Measurements from ENCODE around the gene SNRPD3. TPM values are rescaled to one million over a fixed set of nuclear protein-coding genes. Genes with fewer than 3 reads are reported as not detected.
A peak's percentile ranks its signal among the peaks of the same experiment; 100 is the strongest.
"Not testable (repeated sequence)": the region's sequence is repeated elsewhere in the genome, so short reads cannot be mapped to it uniquely, and the experiment has no call there.

Gene SNRPD3
- total RNA-seq, 1 donor from 2014 or later, result 125 TPM

DNA sequence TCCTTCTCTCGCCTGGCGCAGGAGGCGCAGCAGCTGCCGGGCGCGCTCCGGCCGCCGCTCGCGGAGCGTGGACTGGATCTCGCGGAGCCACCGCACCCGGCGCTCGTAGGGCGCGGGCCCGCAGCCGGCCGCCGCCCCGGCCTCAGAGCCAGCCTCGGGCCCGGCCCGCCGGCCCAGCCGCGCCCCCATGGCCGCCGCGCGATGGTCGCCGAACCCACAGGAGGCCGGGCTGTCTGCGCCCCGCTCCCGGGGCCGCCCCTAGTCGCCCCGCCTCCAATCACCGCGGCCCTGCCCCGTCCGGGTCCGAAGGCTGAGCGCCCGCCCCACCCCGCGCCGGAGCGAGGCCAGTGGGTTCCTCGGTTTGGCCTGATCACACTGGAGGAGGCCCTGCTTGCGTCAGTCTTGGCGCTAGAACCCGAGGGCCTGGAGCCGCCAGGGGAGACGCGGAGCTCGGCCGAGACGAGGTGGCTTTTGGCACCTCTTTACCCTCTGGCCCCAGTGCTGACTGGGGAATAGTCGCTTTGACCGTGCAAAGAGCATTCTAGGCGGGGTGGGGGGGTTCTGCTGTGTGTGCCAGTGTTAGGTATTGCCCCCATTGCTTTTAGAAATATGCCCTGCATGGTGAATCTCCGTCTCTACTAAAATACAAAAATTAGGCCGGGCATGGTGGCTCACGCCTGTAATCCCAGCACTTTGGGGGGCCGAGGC lies 37.2 kb downstream of the SNRPD3 start, which contains the start of gene LRRC75B:
LRRC75B (minus strand) TSS at position 223 of the 708 bp plus-strand sequence; CDS start at position 189, 34 bp downstream.
- Histone ChIP-seq H3K9me3 (no peaks in the 10 kb centered on the region), H3K36me3 (peaks cover 0 to 2% of the 10 kb centered on the region in 2 donors), H3K27ac (peak within 1 kb of the TSS; percentile 71), H3K27me3 (no peaks in the 10 kb centered on the region), H3K4me3 (peak within 1 kb of the TSS; percentile 71 to 80), H3K4me1 (peaks cover 10% of the 10 kb centered on the region)
- TF ChIP-seq POLR2A (IDR thresholded peaks at IDR 0.05), result no peak
- peak in 1 of 2 donors; percentile 66 for TF ChIP-seq POLR2AphosphoS5 (IDR thresholded peaks at IDR 0.05; ENCODE audit: insufficient read depth in 1 of 2, low read depth in 1 of 2)
- intact Hi-C loops (cut with DNase I), result no loop called here
- no peak for DNase-seq (ENCODE audit: extremely low spot score in 2 of 2)

- DNase-seq (ENCODE audit: extremely low spot score in 2 of 2); H3K36me3 ChIP-seq; H3K9me3 ChIP-seq; H3K27me3 ChIP-seq; intact Hi-C loops (cut with DNase I): not testable (repeated sequence)
- Histone ChIP-seq H3K4me3 (peak overlapping the region; percentile 71 to 80), H3K27ac (peak overlapping the region; percentile 71), H3K4me1 (peaks cover 10% of the 10 kb centered on the region)
Measured at GRCh38 chr22:24593559-24593835, 37.7 kb downstream of the SNRPD3 start.

DNA sequence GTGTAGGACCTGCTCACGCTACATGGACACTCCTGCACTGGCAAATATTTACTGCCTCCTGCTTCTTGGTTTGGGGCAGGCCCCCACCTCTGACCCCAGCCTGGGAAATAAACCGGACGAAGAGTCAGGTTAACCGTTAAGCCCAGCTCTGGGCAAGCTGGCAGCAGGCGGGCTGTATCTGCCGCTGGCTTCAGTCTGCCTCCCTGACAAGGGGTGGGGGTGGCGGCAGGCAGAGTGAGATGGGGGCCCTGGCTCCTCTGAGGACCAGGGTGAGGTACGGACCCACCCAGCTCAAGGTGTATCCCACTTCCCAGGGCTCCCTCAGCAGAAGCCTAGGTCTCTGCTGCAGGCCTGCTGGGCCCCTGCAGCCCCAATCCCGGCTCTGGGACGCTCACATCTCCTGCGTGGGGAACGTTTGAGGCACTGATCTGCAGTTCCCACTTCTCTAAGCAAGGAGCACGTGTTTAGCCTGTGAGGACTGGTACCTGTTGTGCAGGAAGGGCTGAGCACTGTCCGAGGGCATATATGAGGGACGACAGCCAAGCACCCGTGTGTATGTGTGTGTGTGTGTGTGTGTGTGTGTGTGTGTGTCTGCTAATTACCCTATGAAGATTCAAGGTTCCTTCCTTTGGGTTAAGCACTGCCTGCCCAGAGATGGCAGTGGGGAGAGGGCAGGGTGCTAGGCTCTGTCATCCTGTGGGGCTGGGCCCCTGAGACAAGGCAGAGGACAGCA lies 38.2 kb downstream of the SNRPD3 start:
- DNase-seq (ENCODE audit: extremely low spot score in 2 of 2), result no peak
- no peaks in the 10 kb centered on the region for H3K36me3 ChIP-seq
- no peaks in the 10 kb centered on the region for H3K27me3 ChIP-seq
- no peaks in the 10 kb centered on the region for H3K9me3 ChIP-seq
- H3K27ac ChIP-seq, result no peak overlapping the region
- H3K4me3 ChIP-seq, result no peak overlapping the region
- intact Hi-C loops (cut with DNase I), result no loop called here
- no peak for TF ChIP-seq POLR2A (IDR thresholded peaks at IDR 0.05)
- TF ChIP-seq, protein P1, sequence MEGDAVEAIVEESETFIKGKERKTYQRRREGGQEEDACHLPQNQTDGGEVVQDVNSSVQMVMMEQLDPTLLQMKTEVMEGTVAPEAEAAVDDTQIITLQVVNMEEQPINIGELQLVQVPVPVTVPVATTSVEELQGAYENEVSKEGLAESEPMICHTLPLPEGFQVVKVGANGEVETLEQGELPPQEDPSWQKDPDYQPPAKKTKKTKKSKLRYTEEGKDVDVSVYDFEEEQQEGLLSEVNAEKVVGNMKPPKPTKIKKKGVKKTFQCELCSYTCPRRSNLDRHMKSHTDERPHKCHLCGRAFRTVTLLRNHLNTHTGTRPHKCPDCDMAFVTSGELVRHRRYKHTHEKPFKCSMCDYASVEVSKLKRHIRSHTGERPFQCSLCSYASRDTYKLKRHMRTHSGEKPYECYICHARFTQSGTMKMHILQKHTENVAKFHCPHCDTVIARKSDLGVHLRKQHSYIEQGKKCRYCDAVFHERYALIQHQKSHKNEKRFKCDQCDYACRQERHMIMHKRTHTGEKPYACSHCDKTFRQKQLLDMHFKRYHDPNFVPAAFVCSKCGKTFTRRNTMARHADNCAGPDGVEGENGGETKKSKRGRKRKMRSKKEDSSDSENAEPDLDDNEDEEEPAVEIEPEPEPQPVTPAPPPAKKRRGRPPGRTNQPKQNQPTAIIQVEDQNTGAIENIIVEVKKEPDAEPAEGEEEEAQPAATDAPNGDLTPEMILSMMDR (IDR thresholded peaks at IDR 0.05), result no peak
- TF ChIP-seq POLR2AphosphoS5 (IDR thresholded peaks at IDR 0.05; ENCODE audit: insufficient read depth in 1 of 2, low read depth in 1 of 2), result no peak
- peaks cover 10% of the 10 kb centered on the region for H3K4me1 ChIP-seq

- H3K27ac ChIP-seq, result no peak overlapping the region
- H3K4me1 ChIP-seq, result peaks cover 10% of the 10 kb centered on the region
- TF ChIP-seq, protein P1 (IDR thresholded peaks at IDR 0.05), result no peak
- TF ChIP-seq POLR2AphosphoS5 (IDR thresholded peaks at IDR 0.05; ENCODE audit: insufficient read depth in 1 of 2, low read depth in 1 of 2) (no peak), POLR2A (IDR thresholded peaks at IDR 0.05) (no peak)
- H3K27me3 ChIP-seq, result no peaks in the 10 kb centered on the region
- no peaks in the 10 kb centered on the region for H3K36me3 ChIP-seq
- no peak overlapping the region for H3K4me3 ChIP-seq
- intact Hi-C loops (cut with DNase I), result no loop called here
- no peaks in the 10 kb centered on the region for H3K9me3 ChIP-seq
- no peak for DNase-seq (ENCODE audit: extremely low spot score in 2 of 2)
Measured at GRCh38 chr22:24594569-24595120, 38.8 kb downstream of the SNRPD3 start.

- no peaks in the 10 kb centered on the region for H3K36me3 ChIP-seq
- no peak for DNase-seq (ENCODE audit: extremely low spot score in 2 of 2)
- TF ChIP-seq POLR2AphosphoS5 (IDR thresholded peaks at IDR 0.05; ENCODE audit: insufficient read depth in 1 of 2, low read depth in 1 of 2) (no peak), POLR2A (IDR thresholded peaks at IDR 0.05) (no peak)
- TF ChIP-seq, protein P1 (IDR thresholded peaks at IDR 0.05), result no peak
- no peaks in the 10 kb centered on the region for H3K27me3 ChIP-seq
- peaks cover 10% of the 10 kb centered on the region for H3K4me1 ChIP-seq
- H3K27ac ChIP-seq, result no peak overlapping the region
- intact Hi-C loops (cut with DNase I), result no loop called here
- H3K4me3 ChIP-seq, result no peak overlapping the region
- no peaks in the 10 kb centered on the region for H3K9me3 ChIP-seq
Measured at GRCh38 chr22:24595228-24595627, 39.4 kb downstream of the SNRPD3 start.

- Histone ChIP-seq H3K4me3 (no peak overlapping the region), H3K9me3 (no peaks in the 10 kb centered on the region), H3K27me3 (no peaks in the 10 kb centered on the region), H3K4me1 (peaks cover 10% of the 10 kb centered on the region), H3K27ac (no peak overlapping the region), H3K36me3 (no peaks in the 10 kb centered on the region)
- DNase-seq (ENCODE audit: extremely low spot score in 2 of 2), result no peak
- intact Hi-C loops (cut with DNase I), result no loop called here
- TF ChIP-seq POLR2AphosphoS5 (IDR thresholded peaks at IDR 0.05; ENCODE audit: insufficient read depth in 1 of 2, low read depth in 1 of 2), result no peak
- TF ChIP-seq, protein P1 (IDR thresholded peaks at IDR 0.05), result no peak
- no peak for TF ChIP-seq POLR2A (IDR thresholded peaks at IDR 0.05)
Measured at GRCh38 chr22:24595863-24596262, 40.1 kb downstream of the SNRPD3 start.

DNA sequence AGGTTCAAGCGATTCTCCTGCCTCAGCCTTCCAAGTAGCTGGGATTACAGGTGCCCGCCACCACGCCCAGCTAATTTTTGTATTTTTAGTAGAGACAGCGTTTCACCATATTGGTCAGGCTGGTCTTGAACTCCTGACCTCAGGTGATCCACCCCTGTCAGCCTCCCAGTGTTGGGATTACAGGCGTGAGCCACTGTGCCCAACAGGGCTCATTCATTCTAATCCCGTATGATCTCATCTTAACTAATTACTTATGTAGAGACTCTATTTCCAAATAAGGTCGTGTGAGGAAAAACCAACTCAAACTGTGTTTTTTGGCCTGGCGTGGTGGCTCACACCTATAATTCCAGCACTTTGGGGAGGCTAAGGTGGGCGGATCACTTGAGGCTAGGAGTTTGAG lies 41.3 kb downstream of the SNRPD3 start:
- H3K4me1 ChIP-seq, result peaks cover 10% of the 10 kb centered on the region
- H3K9me3 ChIP-seq; DNase-seq (ENCODE audit: extremely low spot score in 2 of 2); H3K27me3 ChIP-seq; H3K36me3 ChIP-seq; H3K27ac ChIP-seq; intact Hi-C loops (cut with DNase I); H3K4me3 ChIP-seq: not testable (repeated sequence)
